Tibial nerve (tissue), 4 donors: Measurements from ENCODE around the gene MMP17. TPM values are rescaled to one million over a fixed set of nuclear protein-coding genes. Genes with fewer than 3 reads are reported as not detected.
"Not testable (repeated sequence)": the region's sequence is repeated elsewhere in the genome, so short reads cannot be mapped to it uniquely, and the experiment has no call there.

Experiments
- DNase-seq, 2 donors: peaks; one replicate each; pipeline ENCODE4 v3.0.0-alpha.2; 2019; ENCODE audit warnings: low spot score in 2 of 2
- H3K27ac ChIP-seq, 4 donors: fragments of 200-600 bp; sonication (generic) in 3 of 4; one replicate each; pipeline ENCODE4 v1.5.1; 2017 to 2019; ENCODE audit warnings: mild to moderate bottlenecking in 1 of 4
- H3K27me3 ChIP-seq, 2 donors: fragments of 200-600 bp; sonication (generic) in 1 of 2; one replicate each; pipeline versions ENCODE4 v1.5.1 to v1.6.0; 2017 to 2019
- H3K36me3 ChIP-seq, 3 donors: fragments of 200-600 bp; sonication (generic); one replicate each; pipeline ENCODE4 v1.5.1; 2018 to 2019
- H3K4me1 ChIP-seq, 4 donors: fragments of 200-600 bp; sonication (generic) in 3 of 4; one replicate each; pipeline ENCODE4 v1.5.1; 2017 to 2019
- H3K4me3 ChIP-seq, 4 donors: fragments of 200-600 bp; sonication (generic) in 3 of 4; one replicate each; pipeline ENCODE4 v1.5.1; 2017 to 2019; ENCODE audit warnings: mild to moderate bottlenecking in 1 of 4, moderate library complexity in 1 of 4
- H3K9me3 ChIP-seq, 4 donors: fragments of 200-600 bp; sonication (generic) in 3 of 4; one replicate each; pipeline ENCODE4 v1.5.1; 2017 to 2019
- CTCF ChIP-seq, 5 experiments: fragments of 200-600 bp in 3 of 5; fragments of 450-650 bp in 2 of 5; sonication (generic) in 3 of 5; IDR thresholded peaks; one replicate each; pipeline ENCODE4 v1.5.1; 2016 to 2019; ENCODE audit warnings: antibody characterized with exemption in 5 of 5, mild to moderate bottlenecking in 3 of 5, moderate library complexity in 2 of 5
- EP300 ChIP-seq, 2 donors: sonication (generic); formaldehyde crosslinking; IDR thresholded peaks; one replicate each; pipeline ENCODE4 v1.6.1; 2017; ENCODE audit warnings: antibody characterized with exemption in 2 of 2, mild to moderate bottlenecking in 1 of 2
- POLR2A ChIP-seq, 2 donors: fragments of 450-650 bp; IDR thresholded peaks; one replicate each; pipeline ENCODE4 v1.6.1; 2017; ENCODE audit warnings: antibody characterized with exemption in 2 of 2, mild to moderate bottlenecking in 2 of 2, moderate library complexity in 2 of 2
- WGBS, 2 donors: methylation state at CpG; one replicate each; pipeline ENCODE4 v1.1.5; 2018; 5-methylcytosine and 5-hydroxymethylcytosine counted together
- total RNA-seq, 4 donors: library from RNA; depleted of rRNA; stranded (reverse); fragments of >200 nt; gene quantifications; one replicate each; pipeline ENCODE4 v1.1.0, GENCODE V29; 2016

The MMP17 gene
- total RNA-seq, 4 donors from 2014 or later, result 10.9 to 65.3 (median 32.6) TPM

- Histone ChIP-seq H3K27ac (no peak overlapping the region), H3K4me3 (no peak overlapping the region), H3K9me3 (no peaks in the 10 kb centered on the region), H3K4me1 (no peaks in the 10 kb centered on the region), H3K36me3 (no peaks in the 10 kb centered on the region), H3K27me3 (no peaks in the 10 kb centered on the region)
- WGBS, 2 donors, result 70 to 71% methylated on average over 13 to 21 of the region's 21 CpGs
- DNase-seq, result no peak
- TF ChIP-seq CTCF (IDR thresholded peaks at IDR 0.05), result no peak
- no peak for TF ChIP-seq EP300 (IDR thresholded peaks at IDR 0.05)
- TF ChIP-seq POLR2A (IDR thresholded peaks at IDR 0.05), result no peak
Observed at GRCh38 chr12:131872154-131873051, 44.2 kb downstream of the MMP17 start.

DNA sequence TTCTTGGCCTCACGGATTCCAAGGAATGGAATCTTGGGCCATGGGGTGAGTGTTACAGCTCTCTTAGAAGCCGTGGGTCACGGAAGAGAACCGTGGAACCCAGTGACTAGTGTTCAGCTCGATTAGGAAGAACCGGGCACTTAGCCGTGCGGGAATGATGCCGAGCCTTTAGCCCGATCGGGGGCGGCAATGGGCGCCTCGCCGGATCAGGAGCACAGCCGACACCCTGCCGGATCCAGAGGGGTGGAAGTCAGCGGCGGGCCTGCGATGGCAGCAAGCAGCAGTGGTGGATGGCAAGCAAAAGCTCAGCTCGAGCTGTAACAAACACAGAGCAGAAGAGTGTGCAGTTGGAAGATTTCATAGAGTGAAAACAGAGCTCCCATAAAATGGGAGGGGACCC, 45.1 kb downstream of the MMP17 start:
- Histone ChIP-seq H3K4me3 (no peak overlapping the region), H3K9me3 (no peaks in the 10 kb centered on the region), H3K27me3 (no peaks in the 10 kb centered on the region), H3K4me1 (no peaks in the 10 kb centered on the region), H3K27ac (no peak overlapping the region), H3K36me3 (no peaks in the 10 kb centered on the region)
- WGBS, 2 donors, result 96% methylated on average over 21 of the region's 21 CpGs
- TF ChIP-seq POLR2A (IDR thresholded peaks at IDR 0.05), result no peak
- TF ChIP-seq EP300 (IDR thresholded peaks at IDR 0.05), result no peak
- TF ChIP-seq CTCF (IDR thresholded peaks at IDR 0.05), result no peak
- no peak for DNase-seq

GRCh38 chr12:131874972-131875371, 46.8 kb downstream of the MMP17 start:
- not testable (repeated sequence) for H3K36me3 ChIP-seq, H3K27ac ChIP-seq, H3K4me3 ChIP-seq, DNase-seq, H3K9me3 ChIP-seq, H3K4me1 ChIP-seq, H3K27me3 ChIP-seq
- 77 to 80% methylated on average over 6 of the region's 6 CpGs for WGBS, 2 donors

- H3K4me1 ChIP-seq, H3K9me3 ChIP-seq, DNase-seq, H3K27ac ChIP-seq, H3K4me3 ChIP-seq, H3K36me3 ChIP-seq, H3K27me3 ChIP-seq: not testable (repeated sequence)
- 68 to 78% methylated on average over 10 of the region's 10 CpGs for WGBS, 2 donors
Observed at GRCh38 chr12:131877216-131877615, 49.0 kb downstream of the MMP17 start.

DNA sequence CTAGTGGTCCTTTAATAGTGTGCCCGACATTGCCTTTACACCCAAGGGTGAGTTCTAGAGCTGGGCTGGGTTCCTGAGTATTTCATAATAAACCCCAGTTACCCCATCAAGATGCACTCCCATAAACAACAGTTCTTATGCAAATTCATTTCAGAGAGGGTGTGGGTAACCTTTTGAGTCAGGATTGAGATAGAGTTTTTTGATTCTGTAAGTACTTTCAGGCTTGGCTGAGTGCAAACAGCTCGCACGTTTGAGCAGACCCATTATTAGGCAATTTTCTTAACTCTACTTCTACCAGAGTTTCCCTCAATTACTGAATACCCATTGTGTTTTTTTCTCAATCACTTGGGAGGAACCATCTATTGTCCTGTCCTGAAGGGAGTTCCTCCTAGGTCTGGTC, 50.2 kb downstream of the MMP17 start:
- not testable (repeated sequence) for H3K9me3 ChIP-seq, H3K27ac ChIP-seq, DNase-seq, H3K36me3 ChIP-seq, H3K4me1 ChIP-seq, H3K27me3 ChIP-seq, H3K4me3 ChIP-seq
- 32% methylated on average over 3 of the region's 3 CpGs for WGBS, 2 donors

GRCh38 chr12:131882804-131883520, 54.8 kb downstream of the MMP17 start:
- Histone ChIP-seq H3K27ac (no peak overlapping the region), H3K36me3 (no peaks in the 10 kb centered on the region), H3K4me3 (no peak overlapping the region), H3K9me3 (peaks cover 0 to 11% (median 2%) of the 10 kb centered on the region in 4 donors), H3K27me3 (peaks cover 0 to 5% of the 10 kb centered on the region in 2 donors), H3K4me1 (no peaks in the 10 kb centered on the region)
- no peak for DNase-seq
- TF ChIP-seq POLR2A (IDR thresholded peaks at IDR 0.05), result no peak
- no peak for TF ChIP-seq EP300 (IDR thresholded peaks at IDR 0.05)
- TF ChIP-seq CTCF (IDR thresholded peaks at IDR 0.05), result no peak
- 78 to 79% methylated on average over 16 of the region's 16 CpGs for WGBS, 2 donors
